H9 (cell line): Measurements from ENCODE around the gene RUNX1. TPM values are rescaled to one million over a fixed set of nuclear protein-coding genes. Genes with fewer than 3 reads are reported as not detected.

ENCODE experiments used
- DNase-seq: peaks from one replicate; pipeline ENCODE4 v3.0.0-alpha.2; 2017
- H2AFZ ChIP-seq: one replicate; pipeline ENCODE4 v1.6.1; 2013; ENCODE audit warnings: mild to moderate bottlenecking, low read length, control low read depth, moderate library complexity
- H2AK5ac ChIP-seq: 2 replicates; pipeline ENCODE4 v1.6.1; 2013; ENCODE audit warnings: low read length, control low read depth, mixed read lengths; ENCODE audit not compliant: insufficient read length
- H2BK120ac ChIP-seq: one replicate; pipeline ENCODE4 v1.6.1; 2013; ENCODE audit warnings: low read depth, mild to moderate bottlenecking, low read length, control low read depth, inconsistent platforms; ENCODE audit not compliant: poor library complexity, severe bottlenecking
- H2BK12ac ChIP-seq: 2 replicates; pipeline ENCODE4 v1.6.1; 2013; ENCODE audit warnings: low read length, control low read depth, mixed read lengths, low read depth; ENCODE audit not compliant: insufficient read length
- H2BK15ac ChIP-seq: 2 replicates; pipeline ENCODE4 v1.6.1; 2013; ENCODE audit warnings: low read depth, low read length, control low read depth
- H2BK20ac ChIP-seq: one replicate; pipeline ENCODE4 v1.6.1; 2013; ENCODE audit warnings: low read depth, mild to moderate bottlenecking, low read length, control low read depth, inconsistent platforms; ENCODE audit not compliant: poor library complexity, severe bottlenecking
- H2BK5ac ChIP-seq: 2 replicates; pipeline ENCODE4 v1.6.1; 2013; ENCODE audit warnings: low read length, control low read depth, mixed read lengths; ENCODE audit not compliant: insufficient read length
- H3K14ac ChIP-seq: 2 replicates; pipeline ENCODE4 v1.6.1; 2013; ENCODE audit warnings: low read length, control low read depth; ENCODE audit not compliant: insufficient read depth
- H3K18ac ChIP-seq: 2 replicates; pipeline ENCODE4 v1.6.1; 2013; ENCODE audit warnings: low read depth, mild to moderate bottlenecking, mixed read lengths, low read length, control low read depth; ENCODE audit not compliant: insufficient read length
- H3K23ac ChIP-seq: 2 replicates; pipeline ENCODE4 v1.6.1; 2013; ENCODE audit warnings: low read length, control low read depth, mixed read lengths, low read depth; ENCODE audit not compliant: insufficient read length
- H3K23me2 ChIP-seq: 2 replicates; pipeline ENCODE4 v1.6.1; 2013; ENCODE audit warnings: low read depth, mild to moderate bottlenecking, mixed read lengths, low read length, control low read depth; ENCODE audit not compliant: insufficient read length, poor library complexity, severe bottlenecking
- H3K27ac ChIP-seq: 2 replicates; pipeline ENCODE4 v1.5.1; 2013; ENCODE audit warnings: low read length, control low read depth, mixed read lengths, low read depth; ENCODE audit not compliant: insufficient read length
- H3K27me3 ChIP-seq: 2 replicates; pipeline ENCODE4 v1.6.1; 2013; ENCODE audit warnings: low read length, control low read depth, inconsistent platforms; ENCODE audit not compliant: insufficient read depth
- H3K4ac ChIP-seq: 2 replicates; pipeline ENCODE4 v1.6.1; 2013; ENCODE audit warnings: low read depth, mild to moderate bottlenecking, control low read depth, inconsistent platforms, low read length, moderate library complexity
- H3K4me1 ChIP-seq: 2 replicates; pipeline ENCODE4 v1.6.1; 2013; ENCODE audit warnings: low read length, control low read depth, inconsistent platforms; ENCODE audit not compliant: insufficient read depth
- H3K4me2 ChIP-seq: 2 replicates; pipeline ENCODE4 v1.6.1; 2013; ENCODE audit warnings: low read length, control low read depth, mixed read lengths; ENCODE audit not compliant: insufficient read length, insufficient read depth
- H3K56ac ChIP-seq: 2 replicates; pipeline ENCODE4 v1.6.1; 2013; ENCODE audit warnings: low read depth, mild to moderate bottlenecking, mixed read lengths, low read length, control low read depth; ENCODE audit not compliant: insufficient read length
- H3K79me1 ChIP-seq: 2 replicates; pipeline ENCODE4 v1.6.1; 2013; ENCODE audit warnings: low read depth, mild to moderate bottlenecking, moderate library complexity, low read length, control low read depth, inconsistent platforms; ENCODE audit not compliant: insufficient read depth, poor library complexity, severe bottlenecking
- H3K79me2 ChIP-seq: 2 replicates; pipeline ENCODE4 v1.6.1; 2013; ENCODE audit warnings: low read length, control low read depth, inconsistent platforms; ENCODE audit not compliant: insufficient read depth
- H3K9ac ChIP-seq: 2 replicates; pipeline ENCODE4 v1.6.1; 2013; ENCODE audit warnings: low read length, control low read depth, mixed read lengths; ENCODE audit not compliant: insufficient read length; ENCODE audit errors: extremely low read depth
- H3K9me3 ChIP-seq: one replicate; pipeline ENCODE4 v1.6.1; 2013; ENCODE audit warnings: low read depth, low read length, inconsistent platforms; ENCODE audit not compliant: control insufficient read depth
- H3T11ph ChIP-seq: one replicate; pipeline ENCODE4 v1.6.1; 2013; ENCODE audit warnings: mild to moderate bottlenecking, low read length, control low read depth, inconsistent platforms
- H4K20me1 ChIP-seq: one replicate; pipeline ENCODE4 v1.6.1; 2013; ENCODE audit not compliant: control insufficient read depth, insufficient read length, insufficient read depth
- H4K5ac ChIP-seq: 2 replicates; pipeline ENCODE4 v1.6.1; 2013; ENCODE audit warnings: low read depth, mild to moderate bottlenecking, mixed read lengths, low read length, control low read depth; ENCODE audit not compliant: insufficient read length
- H4K8ac ChIP-seq: replicated peaks from 2 replicates; pipeline ENCODE4 v1.6.1; 2013; ENCODE audit warnings: low read length, control low read depth, mixed read lengths, low read depth; ENCODE audit not compliant: insufficient read length
- H4K91ac ChIP-seq: 2 replicates; pipeline ENCODE4 v1.6.1; 2013; ENCODE audit warnings: low read depth, mild to moderate bottlenecking, moderate library complexity, mixed read lengths, low read length, control low read depth; ENCODE audit not compliant: insufficient read length
- H3K27ac Mint-ChIP-seq, 3 experiments: 2 replicates in 2 of 3; 3 replicates in 1 of 3; pipeline ENCODE4 v1.8.0; 2020 to 2021; ENCODE audit warnings: mixed read lengths in 3 of 3, mild to moderate bottlenecking in 1 of 3, moderate library complexity in 1 of 3
- H3K27me3 Mint-ChIP-seq: 2 replicates; pipeline ENCODE4 v1.8.0; 2021; ENCODE audit warnings: low read depth, mild to moderate bottlenecking, moderate library complexity, mixed read lengths
- H3K36me3 Mint-ChIP-seq, 3 experiments: 2 replicates in 2 of 3; 3 replicates in 1 of 3; pipeline ENCODE4 v1.8.0; 2020 to 2021; ENCODE audit warnings: low read depth in 3 of 3, mixed read lengths in 3 of 3; ENCODE audit not compliant: insufficient read depth in 1 of 3
- H3K4me1 Mint-ChIP-seq, 2 experiments: 2 replicates each; pipeline ENCODE4 v1.8.0; 2020; ENCODE audit warnings: mixed read lengths in 2 of 2
- H3K4me3 Mint-ChIP-seq, 2 experiments: 2 replicates in 1 of 2; 3 replicates in 1 of 2; pipeline ENCODE4 v1.8.0; 2020 to 2021; ENCODE audit warnings: mild to moderate bottlenecking in 2 of 2, mixed read lengths in 2 of 2, moderate library complexity in 1 of 2
- H3K9me3 Mint-ChIP-seq, 2 experiments: 2 replicates in 1 of 2; 3 replicates in 1 of 2; pipeline ENCODE4 v1.8.0; 2020; ENCODE audit warnings: mild to moderate bottlenecking in 2 of 2, mixed read lengths in 2 of 2, moderate library complexity in 1 of 2
- CTCF ChIP-seq: fragments of 200-600 bp; sonication (generic); conservative IDR thresholded peaks from 3 replicates; pipeline ENCODE4 v1.8.0; 2021; ENCODE audit warnings: antibody characterized with exemption, mild to moderate bottlenecking
- WGBS: extraction: QIAGEN DNeasy Blood & Tissue Kit; methylation state at CpG from one replicate; pipeline ENCODE4 v1.1.7; 2013; ENCODE audit warnings: missing lambda C conversion rate, low lambda C conversion rate, mixed read lengths; ENCODE audit not compliant: insufficient read length; ENCODE audit errors: extremely low coverage; 5-methylcytosine and 5-hydroxymethylcytosine counted together
- total RNA-seq: library from RNA; stranded (reverse); gene quantifications from 2 replicates; pipeline ENCODE4 v1.2.1, GENCODE V29; 2021

The RUNX1 gene
- total RNA-seq, 1 experiment from 2014 or later: 0.72 TPM

GRCh38 chr21:34889676-34890469 lies 159.2 kb downstream of the RUNX1 start:
- Histone ChIP-seq H3K14ac (no peak overlapping the region), H2BK20ac (no peak overlapping the region), H4K91ac (no peak overlapping the region), H2BK5ac (no peak overlapping the region), H3K4me1 (no peaks in the 10 kb centered on the region), H3K4ac (no peak overlapping the region), H2AK5ac (no peak overlapping the region), H2AFZ (no peak overlapping the region), H3K27ac (no peak overlapping the region), H2BK12ac (no peak overlapping the region), H3K23ac (no peak overlapping the region), H2BK120ac (no peak overlapping the region), H3T11ph (no peak overlapping the region), H3K18ac (no peak overlapping the region), H3K27me3 (peaks cover 54% of the 10 kb centered on the region), H4K8ac (no peak overlapping the region), H3K79me2 (no peaks in the 10 kb centered on the region), H4K20me1 (no peaks in the 10 kb centered on the region), H3K9ac (no peak overlapping the region), H3K4me2 (peak overlapping the region; percentile 20), H2BK15ac (no peak overlapping the region), H3K9me3 (no peaks in the 10 kb centered on the region), H3K56ac (no peak overlapping the region), H3K79me1 (no peaks in the 10 kb centered on the region), H3K23me2 (peaks cover 21% of the 10 kb centered on the region), H4K5ac (no peak overlapping the region)
- WGBS: no CpG with 5 or more reads among the region's 98 CpGs
- TF ChIP-seq CTCF: peak; percentile 90
- Mint-ChIP-seq H3K4me1 (peaks cover 31% of the 10 kb centered on the region in 2 experiments), H3K27me3 (peaks cover 86% of the 10 kb centered on the region), H3K4me3 (peak overlapping the region; percentile 72 to 80), H3K27ac (no peak overlapping the region), H3K36me3 (no peaks in the 10 kb centered on the region; a peak in 1 of 7 replicates), H3K9me3 (peaks cover 0 to 3% of the 10 kb centered on the region in 2 experiments; a peak in 2 of 5 replicates)
- DNase-seq: peak; percentile 61
